Measurements from ENCODE around the gene SYTL3. TPM values are rescaled to one million over a fixed set of nuclear protein-coding genes. Genes with fewer than 3 reads are reported as not detected.

The SYTL3 gene
- total RNA-seq, 5 donors from 2014 or later (not counting 1 experiment from before 2014, with no cell fraction given) = 14.4 to 45.6 (median 22.9) TPM

GRCh38 chr6:158762787-158763433 lies 113.1 kb downstream of the SYTL3 start:
- Mint-ChIP-seq H3K4me1 (peaks cover 0 to 8% (median 0%) of the 10 kb centered on the region in 3 donors), H3K27ac (peak overlapping the region; percentile 17 to 23), H3K36me3 (peaks cover 46% of the 10 kb centered on the region), H3K4me3 (no peak overlapping the region), H3K9me3 (no peaks in the 10 kb centered on the region), H3K27me3 (no peaks in the 10 kb centered on the region)
- Histone ChIP-seq H3K27ac (ENCODE audit: low read length) (no peak overlapping the region), H3K36me3 (ENCODE audit: control insufficient read depth in 2 of 2, extremely low read depth in 1 of 2, insufficient read depth in 1 of 2, low read length in 1 of 2) (peaks cover 10 to 70% of the 10 kb centered on the region in 2 donors), H3K4me3 (ENCODE audit: control insufficient read depth in 1 of 2, extremely low read depth in 1 of 2, low read length in 1 of 2) (no peak overlapping the region), H3K9me3 (no peaks in the 10 kb centered on the region), H3K27me3 (replicated peaks in 1 of 2; ENCODE audit: control insufficient read depth in 2 of 2, extremely low read depth in 1 of 2, insufficient read depth in 2 of 2, low read length in 1 of 2) (no peaks in the 10 kb centered on the region), H3K4me1 (ENCODE audit: control insufficient read depth in 1 of 2, extremely low read depth in 1 of 2, insufficient read depth in 2 of 2, low read length in 2 of 2) (no peaks in the 10 kb centered on the region)
- DNase-seq = no peak
- ChIA-PET POLR2A (no interaction called here), CTCF (interaction anchor here (0.6 kb wide), 2 partner anchors 17 to 65 kb away, joined by 4 to 7 read pairs; no protein-coding TSS in a partner anchor)
- no peak for ATAC-seq (replicated peaks in 1 of 4)
- 99% methylated on average over 9 of the region's 12 CpGs for WGBS (ENCODE audit: insufficient coverage)

- Mint-ChIP-seq H3K27ac (peak overlapping the region in 1 of 2 donors; percentile 66), H3K4me1 (peaks cover 0 to 8% (median 0%) of the 10 kb centered on the region in 3 donors), H3K27me3 (no peaks in the 10 kb centered on the region), H3K36me3 (peaks cover 49% of the 10 kb centered on the region), H3K9me3 (no peaks in the 10 kb centered on the region), H3K4me3 (no peak overlapping the region)
- DNase-seq (peak in 1 of 35 experiments; percentile 13), ATAC-seq (replicated peaks in 1 of 4) (no peak)
- WGBS (ENCODE audit: insufficient coverage) = 100% methylated on average over 3 of the region's 11 CpGs
- Histone ChIP-seq H3K27me3 (replicated peaks in 1 of 2; ENCODE audit: control insufficient read depth in 2 of 2, extremely low read depth in 1 of 2, insufficient read depth in 2 of 2, low read length in 1 of 2) (no peaks in the 10 kb centered on the region), H3K36me3 (ENCODE audit: control insufficient read depth in 2 of 2, extremely low read depth in 1 of 2, insufficient read depth in 1 of 2, low read length in 1 of 2) (peaks cover 10 to 73% of the 10 kb centered on the region in 2 donors), H3K4me1 (ENCODE audit: control insufficient read depth in 1 of 2, extremely low read depth in 1 of 2, insufficient read depth in 2 of 2, low read length in 2 of 2) (no peaks in the 10 kb centered on the region), H3K4me3 (ENCODE audit: control insufficient read depth in 1 of 2, extremely low read depth in 1 of 2, low read length in 1 of 2) (no peak overlapping the region), H3K9me3 (no peaks in the 10 kb centered on the region), H3K27ac (ENCODE audit: low read length) (no peak overlapping the region)
- ChIA-PET CTCF (interaction anchor here (0.6 kb wide), 2 partner anchors 17 to 66 kb away, joined by 4 to 7 read pairs; no protein-coding TSS in a partner anchor), POLR2A (interaction anchor here in 1 of 2 donors (1.0 kb wide), 1 partner anchor 25 kb away, joined by 3 read pairs; no protein-coding TSS in a partner anchor)
Observed at GRCh38 chr6:158763434-158764182, 113.8 kb downstream of the SYTL3 start.

- no peaks in the 10 kb centered on the region for H3K27me3 ChIP-seq (replicated peaks in 1 of 2; ENCODE audit: control insufficient read depth in 2 of 2, extremely low read depth in 1 of 2, insufficient read depth in 2 of 2, low read length in 1 of 2)
- DNase-seq (no peak), ATAC-seq (replicated peaks in 1 of 4) (peak in 2 of 4 experiments; percentile 10 to 14)
- H3K4me1 ChIP-seq (ENCODE audit: control insufficient read depth in 1 of 2, extremely low read depth in 1 of 2, insufficient read depth in 2 of 2, low read length in 2 of 2) = no peaks in the 10 kb centered on the region
- Mint-ChIP-seq H3K27me3 (no peaks in the 10 kb centered on the region), H3K27ac (peak overlapping the region; percentile 47 to 66), H3K9me3 (no peaks in the 10 kb centered on the region), H3K4me1 (peaks cover 0 to 8% (median 0%) of the 10 kb centered on the region in 3 donors), H3K36me3 (peaks cover 47% of the 10 kb centered on the region), H3K4me3 (no peak overlapping the region)
- H3K9me3 ChIP-seq = no peaks in the 10 kb centered on the region
- H3K36me3 ChIP-seq (ENCODE audit: control insufficient read depth in 2 of 2, extremely low read depth in 1 of 2, insufficient read depth in 1 of 2, low read length in 1 of 2) = peaks cover 10 to 79% of the 10 kb centered on the region in 2 donors
- ChIA-PET POLR2A (interaction anchor here in 1 of 2 donors (1.0 kb wide), 1 partner anchor 25 kb away, joined by 3 read pairs; no protein-coding TSS in a partner anchor), CTCF (interaction anchor here in 1 of 2 donors (0.6 kb wide), 1 partner anchor 216 kb away, joined by 4 read pairs; no protein-coding TSS in a partner anchor)
- H3K4me3 ChIP-seq (ENCODE audit: control insufficient read depth in 1 of 2, extremely low read depth in 1 of 2, low read length in 1 of 2) = no peak overlapping the region
- 98% methylated on average over 9 of the region's 14 CpGs for WGBS (ENCODE audit: insufficient coverage)
- no peak overlapping the region for H3K27ac ChIP-seq (ENCODE audit: low read length)
Observed at GRCh38 chr6:158764183-158764849, 114.5 kb downstream of the SYTL3 start.

GRCh38 chr6:158764926-158765325 lies 115.1 kb downstream of the SYTL3 start:
- POLR2A ChIA-PET = no interaction called here
- CTCF ChIA-PET = interaction anchor here in 1 of 2 donors (0.6 kb wide), 1 partner anchor 216 kb away, joined by 4 read pairs; no protein-coding TSS in a partner anchor
- WGBS (ENCODE audit: insufficient coverage) = 89% methylated on average over 6 of the region's 9 CpGs
- Mint-ChIP-seq H3K27ac (peak overlapping the region; percentile 34 to 47), H3K27me3 (no peaks in the 10 kb centered on the region), H3K4me1 (peaks cover 0 to 13% (median 0%) of the 10 kb centered on the region in 3 donors), H3K9me3 (no peaks in the 10 kb centered on the region), H3K4me3 (peak overlapping the region in 1 of 3 donors; percentile 21), H3K36me3 (peaks cover 51% of the 10 kb centered on the region)
- Histone ChIP-seq H3K36me3 (ENCODE audit: control insufficient read depth in 2 of 2, extremely low read depth in 1 of 2, insufficient read depth in 1 of 2, low read length in 1 of 2) (peaks cover 6 to 84% of the 10 kb centered on the region in 2 donors), H3K4me1 (ENCODE audit: control insufficient read depth in 1 of 2, extremely low read depth in 1 of 2, insufficient read depth in 2 of 2, low read length in 2 of 2) (no peaks in the 10 kb centered on the region), H3K27me3 (replicated peaks in 1 of 2; ENCODE audit: control insufficient read depth in 2 of 2, extremely low read depth in 1 of 2, insufficient read depth in 2 of 2, low read length in 1 of 2) (no peaks in the 10 kb centered on the region), H3K9me3 (no peaks in the 10 kb centered on the region), H3K27ac (ENCODE audit: low read length) (no peak overlapping the region), H3K4me3 (ENCODE audit: control insufficient read depth in 1 of 2, extremely low read depth in 1 of 2, low read length in 1 of 2) (no peak overlapping the region)
- DNase-seq (no peak), ATAC-seq (replicated peaks in 1 of 4) (no peak)

- peak overlapping the region in 1 of 2 donors; percentile 28 for H3K27ac Mint-ChIP-seq
- POLR2A ChIA-PET = interaction anchor here in 1 of 2 donors (0.5 to 0.8 kb wide), 2 partner anchors 9 to 13 kb away, joined by 4 to 9 read pairs; no protein-coding TSS in a partner anchor
- peaks cover 56% of the 10 kb centered on the region for H3K36me3 Mint-ChIP-seq
Observed at GRCh38 chr6:158765499-158766068, 115.7 kb downstream of the SYTL3 start.

More at GRCh38 chr6:158765499-158766068, 115.7 kb downstream of the SYTL3 start:
- peaks cover under 1 to 19% (median 2%) of the 10 kb centered on the region in 3 donors for H3K4me1 Mint-ChIP-seq
- no peaks in the 10 kb centered on the region for H3K27me3 ChIP-seq (replicated peaks in 1 of 2; ENCODE audit: control insufficient read depth in 2 of 2, extremely low read depth in 1 of 2, insufficient read depth in 2 of 2, low read length in 1 of 2)
- CTCF ChIA-PET = interaction anchor here in 1 of 2 donors (0.6 to 1.0 kb wide), 2 partner anchors 35 to 46 kb away, joined by 3 to 7 read pairs; no protein-coding TSS in a partner anchor
- 78% methylated on average over 6 of the region's 13 CpGs for WGBS (ENCODE audit: insufficient coverage)
- no peak overlapping the region for H3K27ac ChIP-seq (ENCODE audit: low read length)
- DNase-seq = no peak
- H3K4me3 ChIP-seq (ENCODE audit: control insufficient read depth in 1 of 2, extremely low read depth in 1 of 2, low read length in 1 of 2) = no peak overlapping the region
- no peaks in the 10 kb centered on the region for H3K9me3 ChIP-seq
- H3K36me3 ChIP-seq (ENCODE audit: control insufficient read depth in 2 of 2, extremely low read depth in 1 of 2, insufficient read depth in 1 of 2, low read length in 1 of 2) = peaks cover 5 to 86% of the 10 kb centered on the region in 2 donors
- H3K4me3 Mint-ChIP-seq = no peak overlapping the region
- no peaks in the 10 kb centered on the region for H3K9me3 Mint-ChIP-seq
- peaks cover 0 to 5% of the 10 kb centered on the region in 2 experiments for H3K4me1 ChIP-seq (ENCODE audit: control insufficient read depth in 1 of 2, extremely low read depth in 1 of 2, insufficient read depth in 2 of 2, low read length in 2 of 2)
- ATAC-seq (replicated peaks in 1 of 4) = no peak
- H3K27me3 Mint-ChIP-seq = no peaks in the 10 kb centered on the region

Data from T-cell (primary cell).